ENCODE measurements around the gene MAP3K4.

MAP3K4 gene

DNA sequence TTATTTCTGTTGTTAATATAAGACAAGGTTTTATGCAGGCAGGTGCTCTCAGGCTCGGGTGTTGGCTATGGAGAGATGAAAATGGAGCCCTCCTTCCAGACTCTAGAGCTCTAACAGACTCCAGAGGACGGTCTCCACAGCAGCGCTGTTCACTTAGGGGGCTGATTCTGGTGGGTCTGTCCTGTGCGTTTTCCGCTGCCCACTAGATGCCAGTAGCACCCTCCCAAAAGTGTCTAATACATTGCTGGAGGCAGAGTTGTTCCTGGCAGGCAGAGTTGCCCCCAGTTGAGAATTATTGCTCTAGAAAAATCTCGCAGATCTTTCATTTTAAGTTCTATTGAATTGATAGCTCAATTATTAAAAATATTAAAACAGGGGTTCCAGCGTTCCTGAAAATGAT is 109.9 kb downstream of the MAP3K4 start:
- TF ChIP-seq, protein P1, sequence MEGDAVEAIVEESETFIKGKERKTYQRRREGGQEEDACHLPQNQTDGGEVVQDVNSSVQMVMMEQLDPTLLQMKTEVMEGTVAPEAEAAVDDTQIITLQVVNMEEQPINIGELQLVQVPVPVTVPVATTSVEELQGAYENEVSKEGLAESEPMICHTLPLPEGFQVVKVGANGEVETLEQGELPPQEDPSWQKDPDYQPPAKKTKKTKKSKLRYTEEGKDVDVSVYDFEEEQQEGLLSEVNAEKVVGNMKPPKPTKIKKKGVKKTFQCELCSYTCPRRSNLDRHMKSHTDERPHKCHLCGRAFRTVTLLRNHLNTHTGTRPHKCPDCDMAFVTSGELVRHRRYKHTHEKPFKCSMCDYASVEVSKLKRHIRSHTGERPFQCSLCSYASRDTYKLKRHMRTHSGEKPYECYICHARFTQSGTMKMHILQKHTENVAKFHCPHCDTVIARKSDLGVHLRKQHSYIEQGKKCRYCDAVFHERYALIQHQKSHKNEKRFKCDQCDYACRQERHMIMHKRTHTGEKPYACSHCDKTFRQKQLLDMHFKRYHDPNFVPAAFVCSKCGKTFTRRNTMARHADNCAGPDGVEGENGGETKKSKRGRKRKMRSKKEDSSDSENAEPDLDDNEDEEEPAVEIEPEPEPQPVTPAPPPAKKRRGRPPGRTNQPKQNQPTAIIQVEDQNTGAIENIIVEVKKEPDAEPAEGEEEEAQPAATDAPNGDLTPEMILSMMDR (IDR thresholded peaks at IDR 0.05; ENCODE audit: low read depth, low read length), result no peak
- no peak overlapping the region for H3K4me3 ChIP-seq (replicated peaks in 1 of 2; ENCODE audit: low read depth in 2 of 2, low read length in 2 of 2)
- peak in 1 of 2 donors; percentile 8 for DNase-seq (ENCODE audit: low read depth in 2 of 2)

DNA sequence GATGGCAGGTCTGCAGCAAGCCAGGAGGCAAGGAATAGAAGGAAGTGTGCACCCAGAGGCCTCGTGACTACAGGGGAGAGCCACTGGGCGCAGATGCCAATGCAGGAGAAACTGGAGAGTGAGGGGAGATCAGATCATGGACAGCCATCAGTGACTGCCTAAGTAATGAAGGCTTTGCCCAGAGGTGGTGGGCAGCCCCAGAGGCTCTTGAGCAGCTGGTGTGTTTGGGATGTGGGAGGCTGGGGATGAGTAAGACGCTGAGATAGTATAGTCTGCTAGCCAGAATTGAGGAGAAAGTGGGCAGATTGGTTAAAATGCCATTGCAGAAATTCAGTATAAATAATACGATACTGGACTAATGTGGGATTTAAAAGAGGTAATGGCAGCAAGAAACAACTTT is 111.9 kb downstream of the MAP3K4 start:
- H3K4me3 ChIP-seq (replicated peaks in 1 of 2; ENCODE audit: low read depth in 2 of 2, low read length in 2 of 2), result no peak overlapping the region
- TF ChIP-seq, protein P1 (IDR thresholded peaks at IDR 0.05; ENCODE audit: low read depth, low read length), result no peak
- DNase-seq (ENCODE audit: low read depth in 2 of 2), result no peak

DNA sequence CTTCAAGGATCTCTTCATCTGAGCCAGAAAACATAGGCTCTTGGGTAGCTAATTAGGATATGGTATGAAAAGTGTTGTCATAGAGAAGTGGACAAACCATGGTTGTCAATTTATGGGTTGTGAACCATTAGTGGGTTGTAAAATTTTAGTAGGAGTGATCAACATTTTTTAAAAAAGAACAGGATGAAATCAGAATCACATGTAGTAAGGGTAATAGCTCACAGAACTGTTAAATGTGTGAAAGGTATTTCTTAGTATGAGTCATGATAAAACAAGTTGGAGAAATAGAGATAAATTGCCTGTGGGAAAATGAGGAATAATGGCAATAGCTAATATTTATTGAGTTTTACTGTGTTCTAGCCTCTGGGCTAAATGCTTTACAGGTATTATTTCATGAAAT is 113.4 kb downstream of the MAP3K4 start:
- no peak overlapping the region for H3K4me3 ChIP-seq (replicated peaks in 1 of 2; ENCODE audit: low read depth in 2 of 2, low read length in 2 of 2)
- DNase-seq (ENCODE audit: low read depth in 2 of 2), result peak; percentile 29
- TF ChIP-seq, protein P1 (IDR thresholded peaks at IDR 0.05; ENCODE audit: low read depth, low read length), result no peak

DNA sequence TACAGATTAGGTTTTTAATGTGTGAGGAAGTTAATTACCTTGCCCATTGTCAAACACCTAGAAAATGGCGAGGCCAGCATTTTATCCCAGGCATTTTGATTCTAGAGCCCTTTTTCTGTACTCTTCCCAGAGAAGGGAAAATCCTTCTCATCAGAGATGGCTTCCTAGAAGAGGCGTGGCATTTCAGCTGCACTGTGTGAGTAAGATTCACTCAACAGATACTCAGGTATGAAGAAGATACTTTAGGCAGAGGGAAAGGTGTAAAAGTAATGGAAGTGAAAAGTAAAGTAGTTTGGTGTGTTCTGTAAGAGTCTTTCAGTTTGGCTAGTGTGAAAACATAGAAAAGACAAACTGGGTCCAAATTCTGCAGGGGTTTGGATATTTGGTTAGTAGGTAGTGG is 113.8 kb downstream of the MAP3K4 start:
- no peak overlapping the region for H3K4me3 ChIP-seq (replicated peaks in 1 of 2; ENCODE audit: low read depth in 2 of 2, low read length in 2 of 2)
- no peak for DNase-seq (ENCODE audit: low read depth in 2 of 2)
- TF ChIP-seq, protein P1 (IDR thresholded peaks at IDR 0.05; ENCODE audit: low read depth, low read length), result no peak

DNA sequence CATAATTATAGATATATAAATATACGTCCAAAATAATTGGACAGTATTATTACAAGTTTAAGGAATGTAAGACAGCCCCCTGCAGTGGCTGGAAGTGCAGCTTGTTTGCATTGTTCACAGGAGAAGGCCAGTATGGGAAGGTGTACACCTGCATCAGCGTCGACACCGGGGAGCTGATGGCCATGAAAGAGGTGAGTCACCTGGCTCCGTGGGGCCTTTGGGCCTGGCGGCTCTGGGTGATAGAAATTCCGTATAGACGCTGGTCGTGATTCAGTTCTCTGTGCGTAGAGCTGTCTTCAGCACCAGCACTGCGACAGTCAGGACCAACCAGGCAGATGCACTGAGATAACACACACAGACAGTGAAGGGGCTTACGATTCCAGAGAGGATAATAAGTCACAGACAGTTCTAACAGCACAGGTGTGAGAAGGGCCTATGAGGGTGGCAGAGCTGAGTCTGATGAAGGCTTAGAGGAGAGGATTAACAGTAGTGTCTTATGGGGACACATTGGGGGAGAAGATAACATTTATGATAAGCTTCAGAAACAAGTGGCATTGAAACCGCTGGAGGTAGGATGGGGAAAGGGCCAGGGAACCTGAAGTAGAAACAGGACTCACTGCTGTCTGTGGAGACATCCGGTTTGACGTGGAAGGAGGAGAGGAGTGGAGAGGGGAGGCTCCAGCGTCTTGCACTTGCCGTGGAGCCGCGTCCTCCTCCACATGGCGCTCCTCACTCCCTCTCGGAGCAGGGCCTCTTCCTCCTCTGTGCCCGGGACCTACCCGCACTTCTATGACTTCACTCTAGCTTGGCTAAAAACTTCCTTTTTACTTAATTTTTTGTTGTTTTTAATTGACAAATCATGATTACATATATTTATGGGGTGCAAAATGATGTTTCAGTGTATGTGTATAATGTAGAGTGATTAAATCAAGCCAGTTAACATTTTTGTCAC is 116.5 kb downstream of the MAP3K4 start:
- no peak overlapping the region for H3K4me3 ChIP-seq (replicated peaks in 1 of 2; ENCODE audit: low read depth in 2 of 2, low read length in 2 of 2)
- no peak for DNase-seq (ENCODE audit: low read depth in 2 of 2)
- TF ChIP-seq, protein P1 (IDR thresholded peaks at IDR 0.05; ENCODE audit: low read depth, low read length), result no peak

DNA sequence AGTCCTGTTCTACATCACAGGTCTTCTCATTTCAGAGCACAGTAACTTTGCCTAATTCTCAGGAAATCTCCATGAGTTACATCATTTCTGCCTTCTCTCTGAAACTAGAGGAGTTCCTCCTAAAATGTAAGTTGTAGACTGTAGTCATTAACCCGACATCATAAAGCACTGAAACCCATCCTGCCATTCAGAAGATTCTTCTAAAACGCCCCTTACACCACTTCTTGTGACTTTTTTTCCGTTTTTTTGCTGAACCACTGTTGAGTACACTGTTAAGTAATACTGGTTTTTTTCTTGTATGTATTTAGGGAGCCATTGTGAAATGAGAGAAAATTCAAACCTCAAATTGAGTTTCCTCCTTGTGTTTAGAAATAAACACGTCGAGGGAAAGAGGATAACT is 117.3 kb downstream of the MAP3K4 start:
- H3K4me3 ChIP-seq (replicated peaks in 1 of 2; ENCODE audit: low read depth in 2 of 2, low read length in 2 of 2), result no peak overlapping the region
- TF ChIP-seq, protein P1 (IDR thresholded peaks at IDR 0.05; ENCODE audit: low read depth, low read length), result no peak
- no peak for DNase-seq (ENCODE audit: low read depth in 2 of 2)
